PC-3 (cell line): ENCODE data around the gene SLC9A8. TPM values are rescaled to one million over a fixed set of nuclear protein-coding genes. Genes with fewer than 3 reads are reported as not detected.

ENCODE experiments used
- ATAC-seq: fragments of 200-7000 bp; cut with Tn5 transposase; 2 replicates; pipeline ENCODE4 v1.9.1; 2020; ENCODE audit warnings: mild to moderate bottlenecking, moderate library complexity
- BruUV-seq: library from RNA; stranded (reverse); fragments of 400-500 nt; replicated peaks from 2 replicates; lab custom pipeline; 2021; lab: Mats Ljungman, UMichigan
- CTCF ChIA-PET: fragments of 300-600 bp; sonication (Branson Sonifier 250); formaldehyde crosslinking; loops from one replicate; lab custom pipeline; 2022; ENCODE audit warnings: antibody characterized with exemption; lab: Charles Lee
- POLR2A ChIA-PET: fragments of 300-600 bp; sonication (Branson Sonifier 250); formaldehyde crosslinking; loops from one replicate; lab custom pipeline; 2022; ENCODE audit warnings: antibody characterized with exemption; ENCODE audit not compliant: unreplicated experiment; lab: Charles Lee
- DNase-seq: peaks from one replicate; pipeline ENCODE4 v3.0.0-alpha.2; 2015
- H2AFZ ChIP-seq: fragments of 300-600 bp; sonication (generic); 2 replicates; pipeline ENCODE4 v1.6.0; 2016; ENCODE audit warnings: antibody characterized with exemption, low read length
- H3F3A ChIP-seq: fragments of 300-600 bp; sonication (generic); one replicate; pipeline ENCODE4 v1.6.0; 2017; ENCODE audit warnings: antibody characterized with exemption, low read length, control low read depth, mild to moderate bottlenecking; ENCODE audit not compliant: unreplicated experiment
- H3K27ac ChIP-seq: fragments of 300-600 bp; sonication (generic); 2 replicates; pipeline ENCODE4 v1.5.1; 2016; ENCODE audit warnings: mild to moderate bottlenecking, low read length
- H3K27me3 ChIP-seq: fragments of 300-600 bp; sonication (generic); 2 replicates; pipeline ENCODE4 v1.6.1; 2016; ENCODE audit warnings: low read length, mixed read lengths
- H3K36me3 ChIP-seq: fragments of 300-600 bp; sonication (generic); 2 replicates; pipeline ENCODE4 v1.6.1; 2016; ENCODE audit warnings: low read depth, mixed run types, low read length, mixed read lengths
- H3K4me1 ChIP-seq: fragments of 300-600 bp; sonication (generic); 2 replicates; pipeline ENCODE4 v1.5.1; 2016; ENCODE audit warnings: low read length; ENCODE audit not compliant: insufficient read depth
- H3K4me2 ChIP-seq: fragments of 300-600 bp; sonication (generic); 2 replicates; pipeline ENCODE4 v1.6.0; 2016; ENCODE audit warnings: low read length
- H3K4me3 ChIP-seq: fragments of 300-600 bp; sonication (generic); 2 replicates; pipeline ENCODE4 v1.5.1; 2016; ENCODE audit warnings: mild to moderate bottlenecking, low read length, mixed read lengths
- H3K79me2 ChIP-seq: fragments of 300-600 bp; sonication (generic); 2 replicates; pipeline ENCODE4 v1.6.1; 2017; ENCODE audit warnings: low read length, mixed read lengths
- H3K9ac ChIP-seq: fragments of 300-600 bp; sonication (generic); 2 replicates; pipeline ENCODE4 v1.6.0; 2016; ENCODE audit warnings: mild to moderate bottlenecking, low read length
- H3K9me2 ChIP-seq: fragments of 300-600 bp; sonication (generic); replicated peaks from 2 replicates; pipeline ENCODE4 v1.6.1; 2016; ENCODE audit warnings: mixed run types, low read length, mixed read lengths
- H3K9me3 ChIP-seq: fragments of 300-600 bp; sonication (generic); 2 replicates; pipeline ENCODE4 v1.6.1; 2016; ENCODE audit warnings: low read length, mixed read lengths
- H4K20me1 ChIP-seq: fragments of 300-600 bp; sonication (generic); 2 replicates; pipeline ENCODE4 v1.6.1; 2016; ENCODE audit warnings: low read length, mixed read lengths
- EZH2 ChIP-seq: fragments of 300-600 bp; sonication (generic); IDR thresholded peaks from one replicate; pipeline ENCODE4 v1.6.1; 2017; ENCODE audit warnings: antibody characterized with exemption, mild to moderate bottlenecking, low read length; ENCODE audit not compliant: unreplicated experiment
- EZH2phosphoT487 ChIP-seq: fragments of 300-600 bp; sonication (generic); IDR thresholded peaks from 2 replicates; pipeline ENCODE4 v1.6.1; 2018; ENCODE audit warnings: mild to moderate bottlenecking, antibody characterized with exemption, low read length, borderline replicate concordance
- intact Hi-C: fragments of 100-400 bp; cut with micrococcal nuclease; formaldehyde crosslinking; loops from 2 replicates; pipeline ENCODE4 v1.9.0; 2023
- total RNA-seq: library from RNA; depleted of rRNA; stranded (reverse); fragments of >200 nt; gene quantifications from 2 replicates; pipeline ENCODE4 v1.2.3, GENCODE V29; 2014; rRNA removed
- TF ChIP-seq, protein P1 (sequence below): fragments of 300-600 bp; sonication (generic); conservative IDR thresholded peaks from 2 replicates; pipeline ENCODE4 v1.5.1; 2017; ENCODE audit warnings: antibody characterized with exemption, low read depth, mild to moderate bottlenecking, low read length

Gene SLC9A8
- total RNA-seq, 1 experiment from 2014 or later: 13.1 TPM

- ChIA-PET CTCF (no interaction called here), POLR2A (no interaction called here)
- Histone ChIP-seq H3K36me3 (peaks cover 48% of the 10 kb centered on the region), H3K79me2 (peaks cover 83% of the 10 kb centered on the region), H3K27ac (no peak overlapping the region), H3F3A (no peaks in the 10 kb centered on the region), H3K4me1 (peaks cover 17% of the 10 kb centered on the region), H3K4me3 (no peak overlapping the region), H2AFZ (no peak overlapping the region), H3K4me2 (no peak overlapping the region), H3K27me3 (no peaks in the 10 kb centered on the region), H3K9ac (no peak overlapping the region), H4K20me1 (peaks cover 13% of the 10 kb centered on the region), H3K9me2 (no peaks in the 10 kb centered on the region), H3K9me3 (no peaks in the 10 kb centered on the region)
- intact Hi-C loops: no loop called here
- ATAC-seq (no peak), DNase-seq (no peak)
- TF ChIP-seq EZH2phosphoT487: no peak
- TF ChIP-seq, protein P1, sequence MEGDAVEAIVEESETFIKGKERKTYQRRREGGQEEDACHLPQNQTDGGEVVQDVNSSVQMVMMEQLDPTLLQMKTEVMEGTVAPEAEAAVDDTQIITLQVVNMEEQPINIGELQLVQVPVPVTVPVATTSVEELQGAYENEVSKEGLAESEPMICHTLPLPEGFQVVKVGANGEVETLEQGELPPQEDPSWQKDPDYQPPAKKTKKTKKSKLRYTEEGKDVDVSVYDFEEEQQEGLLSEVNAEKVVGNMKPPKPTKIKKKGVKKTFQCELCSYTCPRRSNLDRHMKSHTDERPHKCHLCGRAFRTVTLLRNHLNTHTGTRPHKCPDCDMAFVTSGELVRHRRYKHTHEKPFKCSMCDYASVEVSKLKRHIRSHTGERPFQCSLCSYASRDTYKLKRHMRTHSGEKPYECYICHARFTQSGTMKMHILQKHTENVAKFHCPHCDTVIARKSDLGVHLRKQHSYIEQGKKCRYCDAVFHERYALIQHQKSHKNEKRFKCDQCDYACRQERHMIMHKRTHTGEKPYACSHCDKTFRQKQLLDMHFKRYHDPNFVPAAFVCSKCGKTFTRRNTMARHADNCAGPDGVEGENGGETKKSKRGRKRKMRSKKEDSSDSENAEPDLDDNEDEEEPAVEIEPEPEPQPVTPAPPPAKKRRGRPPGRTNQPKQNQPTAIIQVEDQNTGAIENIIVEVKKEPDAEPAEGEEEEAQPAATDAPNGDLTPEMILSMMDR: no peak
- TF ChIP-seq EZH2: no peak
- BruUV-seq: no TSS peak
Observed at GRCh38 chr20:49941456-49941855, 128.8 kb downstream of the SLC9A8 start.

Other genes starting within 250 kb of the SLC9A8 start
- 0.18 TPM in 1 of 2 replicates, not detected in the other for gene PTGIS, start 244.7 kb upstream of the SLC9A8 start, total RNA-seq
- 18.1 and 24.1 TPM in 2 replicates for gene B4GALT5, start 99.0 kb upstream of the SLC9A8 start, total RNA-seq
- 7.4 and 8.1 TPM in 2 replicates for gene SPATA2, start 102.7 kb downstream of the SLC9A8 start, total RNA-seq
- gene RNF114, start 123.6 kb downstream of the SLC9A8 start, total RNA-seq: 106 and 133 TPM in 2 replicates
- gene SNAI1, start 170.2 kb downstream of the SLC9A8 start, total RNA-seq: 5.4 and 6.2 TPM in 2 replicates